Fibroblast of the aortic adventitia (primary cell): ENCODE data around the gene CDYL2. TPM values are rescaled to one million over a fixed set of nuclear protein-coding genes. Genes with fewer than 3 reads are reported as not detected.
A peak's percentile ranks its signal among the peaks of the same experiment; 100 is the strongest.

ENCODE experiments used
- DNase-seq: peaks from one replicate; pipeline ENCODE4 v3.0.0-alpha.2; 2010; ENCODE audit warnings: low read depth
- H3K4me3 ChIP-seq: 2 replicates; pipeline ENCODE4 v1.5.1; 2011; ENCODE audit warnings: low read depth, mild to moderate bottlenecking, control low read depth, low read length, moderate library complexity
- total RNA-seq: library from RNA; depleted of rRNA; stranded (reverse); fragments of >200 nt; gene quantifications from 2 replicates; pipeline ENCODE4 v1.2.3, GENCODE V29; 2012; ENCODE audit warnings: low replicate concordance
- TF ChIP-seq, protein P1 (sequence below): IDR thresholded peaks from 2 replicates; pipeline ENCODE4 v1.5.1; 2011; ENCODE audit warnings: mild to moderate bottlenecking, low read length, control low read depth, inconsistent platforms; ENCODE audit not compliant: insufficient read depth

The CDYL2 gene
- total RNA-seq, 1 donor = 5.2 TPM

DNA sequence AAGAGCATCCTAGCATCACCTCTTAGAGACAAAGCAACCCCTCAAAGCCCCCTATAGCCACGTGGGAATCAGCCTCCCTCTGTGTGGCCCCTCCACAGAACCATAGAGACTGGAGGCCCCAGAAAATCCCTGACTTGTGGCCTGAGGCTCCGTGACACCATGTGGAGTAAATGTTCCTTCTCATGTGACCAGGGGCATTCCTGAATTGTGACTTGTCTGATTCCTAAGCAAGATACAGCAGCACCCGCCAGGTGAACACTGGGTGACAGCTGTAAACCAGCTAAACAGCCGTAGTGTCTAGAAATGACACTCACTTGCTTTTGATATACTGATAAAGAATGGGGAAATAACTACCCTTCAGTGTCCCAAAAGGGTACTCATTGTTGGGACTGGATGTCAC is 184.6 kb downstream of the CDYL2 start:
- TF ChIP-seq, protein P1, sequence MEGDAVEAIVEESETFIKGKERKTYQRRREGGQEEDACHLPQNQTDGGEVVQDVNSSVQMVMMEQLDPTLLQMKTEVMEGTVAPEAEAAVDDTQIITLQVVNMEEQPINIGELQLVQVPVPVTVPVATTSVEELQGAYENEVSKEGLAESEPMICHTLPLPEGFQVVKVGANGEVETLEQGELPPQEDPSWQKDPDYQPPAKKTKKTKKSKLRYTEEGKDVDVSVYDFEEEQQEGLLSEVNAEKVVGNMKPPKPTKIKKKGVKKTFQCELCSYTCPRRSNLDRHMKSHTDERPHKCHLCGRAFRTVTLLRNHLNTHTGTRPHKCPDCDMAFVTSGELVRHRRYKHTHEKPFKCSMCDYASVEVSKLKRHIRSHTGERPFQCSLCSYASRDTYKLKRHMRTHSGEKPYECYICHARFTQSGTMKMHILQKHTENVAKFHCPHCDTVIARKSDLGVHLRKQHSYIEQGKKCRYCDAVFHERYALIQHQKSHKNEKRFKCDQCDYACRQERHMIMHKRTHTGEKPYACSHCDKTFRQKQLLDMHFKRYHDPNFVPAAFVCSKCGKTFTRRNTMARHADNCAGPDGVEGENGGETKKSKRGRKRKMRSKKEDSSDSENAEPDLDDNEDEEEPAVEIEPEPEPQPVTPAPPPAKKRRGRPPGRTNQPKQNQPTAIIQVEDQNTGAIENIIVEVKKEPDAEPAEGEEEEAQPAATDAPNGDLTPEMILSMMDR = no peak
- no peak overlapping the region for H3K4me3 ChIP-seq
- no peak for DNase-seq

DNA sequence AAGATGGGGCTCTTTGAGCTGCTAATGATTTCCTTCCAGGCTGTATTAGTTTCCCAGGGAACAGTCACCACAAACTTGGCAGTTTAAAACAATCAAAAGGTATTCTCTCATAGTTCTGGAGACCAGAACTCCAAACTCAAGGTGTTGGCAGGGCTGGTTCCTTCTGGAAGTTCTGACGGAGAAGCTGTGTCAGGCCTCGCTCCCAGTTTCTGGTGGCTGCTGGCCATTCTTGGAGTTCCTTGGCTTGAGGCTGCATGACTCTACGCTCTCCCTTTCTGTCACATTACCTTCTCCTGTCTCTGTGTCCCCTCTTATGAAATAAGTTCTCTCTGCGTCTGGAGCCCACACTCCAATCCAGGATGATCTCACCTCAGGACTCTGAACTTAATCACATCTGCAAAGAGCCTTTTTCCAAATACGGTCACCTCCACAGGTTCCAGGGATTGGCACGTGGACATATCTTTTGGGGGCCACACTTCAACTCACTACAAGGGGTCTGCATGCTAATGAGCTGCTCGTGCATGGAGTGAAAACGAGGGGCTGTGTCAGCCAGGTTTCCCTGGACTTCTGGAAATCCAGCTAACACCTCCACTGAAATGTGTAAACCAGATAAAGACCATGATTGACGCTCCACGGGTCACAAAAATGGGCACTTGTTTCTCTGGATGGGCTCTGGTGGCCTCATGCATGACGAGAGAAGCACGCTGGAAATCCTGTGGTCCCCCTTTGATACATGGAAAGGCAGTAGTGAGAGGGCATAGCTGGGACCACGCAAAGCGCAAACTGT is 185.3 kb downstream of the CDYL2 start:
- DNase-seq = no peak
- TF ChIP-seq, protein P1 = no peak

DNA sequence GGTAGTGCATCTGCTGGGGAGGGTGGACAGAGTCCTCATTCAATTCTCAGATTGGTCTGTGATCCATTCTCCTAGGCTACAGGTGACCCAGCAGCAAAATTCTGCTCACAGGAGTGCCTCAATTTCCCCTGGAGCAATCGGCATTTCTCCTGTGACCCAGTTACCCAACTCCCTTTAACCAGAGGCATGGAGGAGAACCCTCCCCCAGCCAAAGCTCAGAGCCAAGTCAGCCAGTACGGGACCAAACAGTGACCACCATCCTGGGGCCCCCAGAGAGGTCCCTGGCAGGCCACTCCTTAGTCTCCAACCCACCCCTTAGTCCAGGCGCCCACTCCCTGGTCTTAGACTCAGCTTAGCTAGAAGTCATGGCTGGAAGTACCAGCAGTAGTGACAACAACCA is 188.0 kb downstream of the CDYL2 start:
- DNase-seq = no peak
- H3K4me3 ChIP-seq = no peak overlapping the region
- TF ChIP-seq, protein P1 = no peak

More for the DNA sequence above, 185.3 kb downstream of the CDYL2 start:
- H3K4me3 ChIP-seq = no peak overlapping the region

DNA sequence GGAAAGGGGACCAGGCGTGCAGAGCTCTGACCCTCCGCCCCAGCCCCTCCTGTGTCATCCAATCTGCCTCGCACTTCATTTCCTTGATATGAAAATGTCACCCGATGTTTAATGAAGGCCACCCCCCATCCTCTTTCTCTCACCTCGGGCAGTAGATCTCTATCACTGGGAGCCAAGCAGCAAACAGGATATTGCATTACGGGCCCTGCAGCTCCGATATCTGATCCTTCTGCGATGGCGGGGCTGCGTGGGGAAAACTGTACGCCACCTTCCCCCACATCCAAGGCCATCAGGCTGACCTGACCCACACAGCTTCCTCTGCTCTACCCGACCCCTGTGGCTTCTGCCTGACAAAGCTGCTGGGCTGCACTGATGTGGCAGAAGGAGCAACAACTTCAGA is 188.7 kb downstream of the CDYL2 start:
- no peak overlapping the region for H3K4me3 ChIP-seq
- TF ChIP-seq, protein P1 = no peak
- DNase-seq = no peak

DNA sequence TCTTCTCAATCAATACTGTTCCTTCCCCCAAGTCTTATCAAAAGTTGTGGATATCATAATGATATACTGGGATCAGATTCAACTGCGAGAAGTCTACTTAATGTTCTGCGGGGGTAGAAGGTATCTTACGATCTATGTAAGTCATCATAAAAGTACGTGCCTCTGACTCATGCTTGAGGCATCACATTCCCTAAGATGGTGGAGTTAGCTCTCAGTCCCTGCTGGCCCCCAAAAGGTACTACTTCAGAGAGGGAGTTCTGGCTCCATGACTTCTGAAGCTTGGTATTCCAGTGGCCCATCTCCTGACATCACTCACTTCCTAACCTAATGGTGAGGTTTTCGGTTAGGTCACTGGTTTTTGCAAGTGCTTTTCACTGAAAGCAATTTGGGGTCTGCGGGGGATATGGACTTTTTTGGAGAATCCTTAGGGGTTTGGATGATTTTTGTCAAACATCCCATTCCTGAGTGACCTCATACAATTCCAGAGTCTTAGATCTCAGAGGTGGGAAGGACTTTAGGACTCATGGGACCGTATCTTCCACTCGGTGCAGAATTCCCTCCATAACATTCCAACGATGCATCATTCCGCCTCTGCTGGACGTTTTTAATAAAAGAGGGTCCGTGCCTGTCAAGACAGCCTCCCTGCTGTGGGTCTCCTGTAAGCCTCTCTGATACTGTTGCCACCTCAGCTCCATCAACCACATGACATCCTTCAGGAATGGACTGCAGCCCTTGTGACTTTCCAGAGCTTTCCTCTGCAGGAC is 189.3 kb downstream of the CDYL2 start:
- TF ChIP-seq, protein P1 = peak; percentile 4

DNA sequence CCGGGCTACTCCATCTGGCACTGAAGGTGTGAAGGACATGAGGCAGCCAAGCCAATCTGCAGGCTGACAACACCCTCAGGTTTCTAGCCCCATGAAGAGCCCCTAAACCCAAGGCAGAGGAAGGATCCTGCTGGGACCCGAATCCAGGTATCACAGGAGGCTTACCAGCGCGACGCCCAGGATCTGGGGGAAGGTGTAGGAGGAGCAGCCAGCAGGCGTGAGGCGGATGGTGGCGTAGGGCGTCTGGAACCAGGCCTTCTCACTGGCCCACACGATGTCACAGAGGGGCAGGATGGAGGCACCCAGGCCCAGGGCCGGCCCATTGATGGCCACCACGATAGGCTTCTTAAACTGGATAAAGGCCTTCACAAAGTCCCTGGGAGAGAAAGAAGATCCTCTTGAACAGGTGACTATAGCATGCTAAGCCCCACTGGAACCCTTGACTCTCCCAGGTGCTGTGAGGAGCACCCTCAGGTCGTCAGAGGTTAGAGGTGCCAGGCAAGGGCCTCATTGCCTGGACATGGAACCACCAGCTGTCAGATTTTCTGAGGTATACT is 191.9 kb downstream of the CDYL2 start:
- DNase-seq = no peak
- TF ChIP-seq, protein P1 = no peak
- no peak overlapping the region for H3K4me3 ChIP-seq

More for the DNA sequence above, 189.3 kb downstream of the CDYL2 start:
- H3K4me3 ChIP-seq = no peak overlapping the region
- DNase-seq = peak; percentile 33
